Panc1 (cell line): ENCODE measurements around the gene WRAP73. TPM values are rescaled to one million over a fixed set of nuclear protein-coding genes. Genes with fewer than 3 reads are reported as not detected.

Experiments
- ATAC-seq: fragments of 200-7000 bp; cut with Tn5 transposase; 2 replicates; pipeline ENCODE4 v1.9.1; 2020; ENCODE audit warnings: mild to moderate bottlenecking, moderate library complexity
- BruUV-seq: library from RNA; stranded (reverse); fragments of 400-500 nt; replicated peaks from 2 replicates; lab custom pipeline; 2021; lab: Mats Ljungman, UMichigan
- CTCF ChIA-PET: fragments of 300-600 bp; sonication (Branson Sonifier 250); formaldehyde crosslinking; loops from one replicate; lab custom pipeline; 2022; ENCODE audit warnings: antibody characterized with exemption; lab: Charles Lee
- POLR2A ChIA-PET: fragments of 300-600 bp; sonication (Branson Sonifier 250); formaldehyde crosslinking; loops from one replicate; lab custom pipeline; 2022; ENCODE audit warnings: antibody characterized with exemption; lab: Charles Lee
- DNase-seq: peaks from one replicate; pipeline ENCODE4 v3.0.0-alpha.2; 2010; ENCODE audit warnings: low read depth, low spot score
- H3K27ac ChIP-seq: 2 replicates; pipeline ENCODE4 v1.5.1; 2011; ENCODE audit warnings: mild to moderate bottlenecking, low read length, inconsistent platforms
- H3K27me3 ChIP-seq: fragments of 200-500 bp; sonication (Bioruptor generic); 2 replicates; pipeline ENCODE4 v1.6.0; 2014; ENCODE audit warnings: low read length, inconsistent platforms; ENCODE audit not compliant: control insufficient read depth, insufficient read depth
- H3K36me3 ChIP-seq: fragments of 200-500 bp; sonication (Bioruptor generic); 2 replicates; pipeline ENCODE4 v1.5.1; 2014; ENCODE audit warnings: inconsistent platforms, mild to moderate bottlenecking, low read length, moderate library complexity; ENCODE audit not compliant: control insufficient read depth, insufficient read depth
- H3K4me1 ChIP-seq: 2 replicates; pipeline ENCODE4 v1.5.1; 2011; ENCODE audit warnings: inconsistent platforms, mild to moderate bottlenecking, low read length, moderate library complexity; ENCODE audit not compliant: control insufficient read depth, insufficient read depth
- H3K4me3 ChIP-seq, 2 experiments: 2 replicates each; pipeline ENCODE4 v1.5.1; 2011 to 2012; ENCODE audit warnings: low read depth in 2 of 2, low read length in 2 of 2, mild to moderate bottlenecking in 2 of 2, inconsistent platforms in 1 of 2, moderate library complexity in 1 of 2
- H3K9me3 ChIP-seq: fragments of 200-500 bp; sonication (Bioruptor generic); 2 replicates; pipeline ENCODE4 v1.5.1; 2014; ENCODE audit warnings: low read depth, mild to moderate bottlenecking, inconsistent platforms, low read length, moderate library complexity; ENCODE audit not compliant: control insufficient read depth, insufficient read depth
- POLR2AphosphoS5 ChIP-seq: IDR thresholded peaks from 2 replicates; pipeline ENCODE4 v1.6.1; 2012; ENCODE audit warnings: mild to moderate bottlenecking, low read depth, low read length, moderate library complexity
- REST ChIP-seq, 2 experiments: IDR thresholded peaks; 2 replicates each; pipeline ENCODE4 v1.6.1; 2011 to 2012; ENCODE audit warnings: low read depth in 2 of 2, control low read depth in 1 of 2, low read length in 1 of 2, mild to moderate bottlenecking in 1 of 2, moderate library complexity in 1 of 2; ENCODE audit not compliant: insufficient read depth in 1 of 2
- SIN3A ChIP-seq: IDR thresholded peaks from 2 replicates; pipeline ENCODE4 v1.6.1; 2012; ENCODE audit warnings: low read depth, mild to moderate bottlenecking, low read length, moderate library complexity, borderline replicate concordance; ENCODE audit not compliant: insufficient read depth
- TCF7L2 ChIP-seq: IDR thresholded peaks from 2 replicates; pipeline ENCODE4 v1.6.1; 2011; ENCODE audit warnings: mild to moderate bottlenecking, low read depth, low read length, inconsistent platforms
- in situ Hi-C: cut with HindIII; loops from 2 replicates; pipeline ENCODE4 v1.10.0; 2016; ENCODE audit warnings: low sequenced_read_pairs, low pct_unique_long_range_greater_than_20kb
- intact Hi-C: fragments of 100-400 bp; cut with micrococcal nuclease; formaldehyde crosslinking; loops from one replicate; pipeline ENCODE4 v1.10.0; 2022; ENCODE audit not compliant: unreplicated experiment
- total RNA-seq: library from RNA; stranded (reverse); gene quantifications from one replicate; pipeline ENCODE4 v1.2.1, GENCODE V29; 2021; ENCODE audit not compliant: unreplicated experiment
- TF ChIP-seq, protein P1 (sequence below): fragments of 450-650 bp; IDR thresholded peaks from 2 replicates; pipeline ENCODE4 v1.5.1; 2017; ENCODE audit warnings: mild to moderate bottlenecking

Gene WRAP73
- total RNA-seq, 1 experiment from 2014 or later: 27.1 TPM

DNA sequence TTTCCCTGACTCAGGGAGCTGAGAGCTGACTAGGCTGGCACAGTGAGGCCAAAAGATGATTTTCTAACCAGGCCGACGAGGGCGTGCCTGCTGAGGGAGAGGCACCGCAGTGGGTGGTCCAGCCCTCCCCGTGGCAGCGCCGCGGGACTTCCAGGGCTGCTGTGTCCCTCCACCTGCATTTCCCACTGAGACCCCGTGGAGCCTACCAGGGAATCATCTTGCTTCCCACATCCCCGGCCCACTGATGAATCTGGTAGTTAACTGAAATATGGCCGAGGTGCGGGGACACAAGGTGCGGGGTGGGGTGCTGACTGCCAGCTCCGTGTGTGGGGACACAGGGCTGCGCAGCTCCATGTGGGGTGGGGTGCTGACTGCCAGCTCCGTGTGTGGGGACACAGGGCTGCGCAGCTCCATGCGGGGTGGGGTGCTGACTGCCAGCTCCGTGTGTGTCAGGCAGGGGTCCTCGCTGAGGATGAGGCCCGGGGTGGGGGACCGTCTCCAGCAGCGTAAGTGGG lies 10.4 kb downstream of the WRAP73 start:
- ChIA-PET CTCF (no interaction called here), POLR2A (no interaction called here)
- BruUV-seq: no TSS peak
- H3K4me3 ChIP-seq: no peak overlapping the region
- intact Hi-C loops: no loop called here
- no peaks in the 10 kb centered on the region for H3K36me3 ChIP-seq
- no peaks in the 10 kb centered on the region for H3K9me3 ChIP-seq
- ATAC-seq (no peak), DNase-seq (no peak)
- no peak overlapping the region for H3K27ac ChIP-seq
- TF ChIP-seq, protein P1, sequence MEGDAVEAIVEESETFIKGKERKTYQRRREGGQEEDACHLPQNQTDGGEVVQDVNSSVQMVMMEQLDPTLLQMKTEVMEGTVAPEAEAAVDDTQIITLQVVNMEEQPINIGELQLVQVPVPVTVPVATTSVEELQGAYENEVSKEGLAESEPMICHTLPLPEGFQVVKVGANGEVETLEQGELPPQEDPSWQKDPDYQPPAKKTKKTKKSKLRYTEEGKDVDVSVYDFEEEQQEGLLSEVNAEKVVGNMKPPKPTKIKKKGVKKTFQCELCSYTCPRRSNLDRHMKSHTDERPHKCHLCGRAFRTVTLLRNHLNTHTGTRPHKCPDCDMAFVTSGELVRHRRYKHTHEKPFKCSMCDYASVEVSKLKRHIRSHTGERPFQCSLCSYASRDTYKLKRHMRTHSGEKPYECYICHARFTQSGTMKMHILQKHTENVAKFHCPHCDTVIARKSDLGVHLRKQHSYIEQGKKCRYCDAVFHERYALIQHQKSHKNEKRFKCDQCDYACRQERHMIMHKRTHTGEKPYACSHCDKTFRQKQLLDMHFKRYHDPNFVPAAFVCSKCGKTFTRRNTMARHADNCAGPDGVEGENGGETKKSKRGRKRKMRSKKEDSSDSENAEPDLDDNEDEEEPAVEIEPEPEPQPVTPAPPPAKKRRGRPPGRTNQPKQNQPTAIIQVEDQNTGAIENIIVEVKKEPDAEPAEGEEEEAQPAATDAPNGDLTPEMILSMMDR: no peak
- no peak for TF ChIP-seq SIN3A
- TF ChIP-seq TCF7L2: no peak
- TF ChIP-seq POLR2AphosphoS5: no peak
- TF ChIP-seq REST (IDR thresholded peaks at IDR 0.05; ENCODE audit: insufficient read depth in 1 of 2, low read depth in 2 of 2, low read length in 1 of 2): no peak
- in situ Hi-C loops: no loop called here
- no peaks in the 10 kb centered on the region for H3K4me1 ChIP-seq
- no peaks in the 10 kb centered on the region for H3K27me3 ChIP-seq

DNA sequence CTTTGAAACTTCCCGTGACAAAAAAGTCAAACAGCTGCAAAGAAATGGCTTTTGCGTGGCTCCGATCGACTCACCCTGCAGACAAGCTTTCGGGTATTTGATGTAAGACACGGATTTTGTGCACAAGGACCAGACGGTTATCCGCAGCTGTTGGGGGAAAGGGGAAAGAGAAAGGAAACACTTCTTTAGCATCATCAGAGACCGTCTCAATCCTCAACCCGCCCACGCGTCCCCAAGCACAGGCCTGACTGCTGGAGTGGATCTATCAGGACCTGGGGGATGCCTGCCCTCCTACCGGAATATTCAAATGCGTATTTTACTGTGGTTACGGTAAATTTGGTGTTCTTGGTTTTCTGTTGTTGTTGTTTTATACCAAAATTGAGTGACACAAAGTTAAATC lies 11.2 kb downstream of the WRAP73 start:
- in situ Hi-C loops: no loop called here
- no peak for DNase-seq
- ATAC-seq: no peak
- TF ChIP-seq REST (IDR thresholded peaks at IDR 0.05; ENCODE audit: insufficient read depth in 1 of 2, low read depth in 2 of 2, low read length in 1 of 2): no peak
- Histone ChIP-seq H3K27me3 (no peaks in the 10 kb centered on the region), H3K36me3 (no peaks in the 10 kb centered on the region), H3K4me1 (no peaks in the 10 kb centered on the region), H3K9me3 (no peaks in the 10 kb centered on the region), H3K27ac (no peak overlapping the region), H3K4me3 (no peak overlapping the region)
- no TSS peak for BruUV-seq
- intact Hi-C loops: no loop called here
- POLR2A ChIA-PET: no interaction called here
- CTCF ChIA-PET: no interaction called here
